HEK293 (cell line): ENCODE results near the gene NRGN.

Experiments used
- CTCF ChIP-seq: fragments of 450-650 bp; formaldehyde crosslinking; IDR thresholded peaks from 2 replicates; pipeline ENCODE4 v1.5.1; 2016; ENCODE audit warnings: missing biosample characterization, missing genetic modification characterization
- REST ChIP-seq: fragments of 450-650 bp; formaldehyde crosslinking; IDR thresholded peaks from 2 replicates; pipeline ENCODE4 v1.5.1; 2016; ENCODE audit warnings: missing biosample characterization, missing genetic modification characterization
- ZNF184 ChIP-seq: fragments of 450-650 bp; IDR thresholded peaks from 2 replicates; pipeline ENCODE4 v1.5.1; 2018; ENCODE audit warnings: missing biosample characterization, mild to moderate bottlenecking, missing genetic modification characterization
- ZNF211 ChIP-seq: fragments of 450-650 bp; formaldehyde crosslinking; IDR thresholded peaks from 2 replicates; pipeline ENCODE4 v1.5.1; 2016; ENCODE audit warnings: low read depth, missing biosample characterization, missing genetic modification characterization
- ZNF510 ChIP-seq: fragments of 450-650 bp; formaldehyde crosslinking; IDR thresholded peaks from 2 replicates; pipeline ENCODE4 v1.5.1; 2018; ENCODE audit warnings: mild to moderate bottlenecking, missing genetic modification characterization, missing biosample characterization; ENCODE audit not compliant: insufficient replicate concordance
- ZNF596 ChIP-seq: fragments of 450-650 bp; IDR thresholded peaks from 2 replicates; pipeline ENCODE4 v1.5.0; 2018; ENCODE audit warnings: missing biosample characterization, mild to moderate bottlenecking, missing genetic modification characterization, moderate library complexity
- ZNF660 ChIP-seq: fragments of 450-650 bp; IDR thresholded peaks from 2 replicates; pipeline ENCODE4 v1.5.1; 2018; ENCODE audit warnings: missing biosample characterization, mild to moderate bottlenecking, missing genetic modification characterization
- ZNF791 ChIP-seq: fragments of 450-650 bp; formaldehyde crosslinking; IDR thresholded peaks from 2 replicates; pipeline ENCODE4 v1.5.1; 2016; ENCODE audit warnings: missing biosample characterization, missing genetic modification characterization
- TF ChIP-seq, protein P1 (sequence below): fragments of 450-650 bp; formaldehyde crosslinking; IDR thresholded peaks from 2 replicates; pipeline ENCODE4 v1.5.0; 2017; ENCODE audit warnings: missing biosample characterization, missing genetic modification characterization, borderline replicate concordance
- TF ChIP-seq, protein P2 (sequence below): fragments of 450-650 bp; formaldehyde crosslinking; IDR thresholded peaks from 2 replicates; pipeline ENCODE4 v1.5.1; 2016; ENCODE audit warnings: missing biosample characterization, missing genetic modification characterization

DNA sequence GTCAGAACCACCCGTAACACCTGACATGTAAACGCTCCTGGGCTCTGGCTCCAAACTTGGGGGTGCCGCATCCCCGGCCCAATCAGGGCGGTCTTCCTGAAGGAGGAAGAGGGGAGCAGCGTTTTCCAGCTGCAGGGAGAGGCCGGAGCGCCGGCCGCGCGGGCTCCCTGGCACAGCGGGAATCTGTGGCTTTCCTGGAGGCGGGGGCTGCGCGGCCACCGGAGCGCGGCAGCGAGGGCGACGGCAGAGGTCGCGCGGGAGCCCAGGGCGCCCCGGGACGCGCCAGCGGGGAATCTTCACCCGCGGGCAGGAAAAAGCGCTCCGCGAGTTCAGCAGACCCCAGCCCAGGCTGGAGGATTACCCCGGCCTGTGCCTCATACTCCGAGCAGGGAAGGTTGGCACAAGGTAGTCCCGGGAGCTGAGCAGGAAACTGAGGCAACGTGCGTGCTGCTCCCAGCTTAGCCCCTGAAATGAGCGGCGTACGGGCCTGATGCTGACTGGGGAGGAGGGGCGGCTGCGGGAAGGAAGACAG lies 22.9 kb downstream of the NRGN start:
- no peak for TF ChIP-seq ZNF211
- TF ChIP-seq REST (tag by site-specific recombination), result no peak
- TF ChIP-seq CTCF (tag by site-specific recombination), result no peak
- no peak for TF ChIP-seq ZNF184 (tag by site-specific recombination)
- TF ChIP-seq, protein P1, sequence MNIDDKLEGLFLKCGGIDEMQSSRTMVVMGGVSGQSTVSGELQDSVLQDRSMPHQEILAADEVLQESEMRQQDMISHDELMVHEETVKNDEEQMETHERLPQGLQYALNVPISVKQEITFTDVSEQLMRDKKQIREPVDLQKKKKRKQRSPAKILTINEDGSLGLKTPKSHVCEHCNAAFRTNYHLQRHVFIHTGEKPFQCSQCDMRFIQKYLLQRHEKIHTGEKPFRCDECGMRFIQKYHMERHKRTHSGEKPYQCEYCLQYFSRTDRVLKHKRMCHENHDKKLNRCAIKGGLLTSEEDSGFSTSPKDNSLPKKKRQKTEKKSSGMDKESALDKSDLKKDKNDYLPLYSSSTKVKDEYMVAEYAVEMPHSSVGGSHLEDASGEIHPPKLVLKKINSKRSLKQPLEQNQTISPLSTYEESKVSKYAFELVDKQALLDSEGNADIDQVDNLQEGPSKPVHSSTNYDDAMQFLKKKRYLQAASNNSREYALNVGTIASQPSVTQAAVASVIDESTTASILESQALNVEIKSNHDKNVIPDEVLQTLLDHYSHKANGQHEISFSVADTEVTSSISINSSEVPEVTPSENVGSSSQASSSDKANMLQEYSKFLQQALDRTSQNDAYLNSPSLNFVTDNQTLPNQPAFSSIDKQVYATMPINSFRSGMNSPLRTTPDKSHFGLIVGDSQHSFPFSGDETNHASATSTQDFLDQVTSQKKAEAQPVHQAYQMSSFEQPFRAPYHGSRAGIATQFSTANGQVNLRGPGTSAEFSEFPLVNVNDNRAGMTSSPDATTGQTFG, result no peak
- TF ChIP-seq ZNF791 (tag by site-specific recombination), result no peak
- TF ChIP-seq ZNF596 (tag by site-specific recombination), result no peak
- TF ChIP-seq ZNF510 (tag by site-specific recombination), result no peak
- TF ChIP-seq ZNF660, result no peak
- TF ChIP-seq, protein P2, sequence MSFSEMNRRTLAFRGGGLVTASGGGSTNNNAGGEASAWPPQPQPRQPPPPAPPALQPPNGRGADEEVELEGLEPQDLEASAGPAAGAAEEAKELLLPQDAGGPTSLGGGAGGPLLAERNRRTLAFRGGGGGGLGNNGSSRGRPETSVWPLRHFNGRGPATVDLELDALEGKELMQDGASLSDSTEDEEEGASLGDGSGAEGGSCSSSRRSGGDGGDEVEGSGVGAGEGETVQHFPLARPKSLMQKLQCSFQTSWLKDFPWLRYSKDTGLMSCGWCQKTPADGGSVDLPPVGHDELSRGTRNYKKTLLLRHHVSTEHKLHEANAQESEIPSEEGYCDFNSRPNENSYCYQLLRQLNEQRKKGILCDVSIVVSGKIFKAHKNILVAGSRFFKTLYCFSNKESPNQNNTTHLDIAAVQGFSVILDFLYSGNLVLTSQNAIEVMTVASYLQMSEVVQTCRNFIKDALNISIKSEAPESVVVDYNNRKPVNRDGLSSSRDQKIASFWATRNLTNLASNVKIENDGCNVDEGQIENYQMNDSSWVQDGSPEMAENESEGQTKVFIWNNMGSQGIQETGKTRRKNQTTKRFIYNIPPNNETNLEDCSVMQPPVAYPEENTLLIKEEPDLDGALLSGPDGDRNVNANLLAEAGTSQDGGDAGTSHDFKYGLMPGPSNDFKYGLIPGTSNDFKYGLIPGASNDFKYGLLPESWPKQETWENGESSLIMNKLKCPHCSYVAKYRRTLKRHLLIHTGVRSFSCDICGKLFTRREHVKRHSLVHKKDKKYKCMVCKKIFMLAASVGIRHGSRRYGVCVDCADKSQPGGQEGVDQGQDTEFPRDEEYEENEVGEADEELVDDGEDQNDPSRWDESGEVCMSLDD (tag by site-specific recombination), result no peak
